Keratinocyte (primary cell): Measurements from ENCODE around the gene SQSTM1. TPM values are rescaled to one million over a fixed set of nuclear protein-coding genes. Genes with fewer than 3 reads are reported as not detected.

Experiments used
- DNase-seq: peaks from one replicate; pipeline ENCODE4 v3.0.0-alpha.2; 2011; ENCODE audit warnings: low read depth, missing footprints, low spot score
- FAIRE-seq: peaks from 2 replicates; lab custom pipeline; 2011; peaks lifted over from hg19 to GRCh38; lab: Jason Lieb, UNC
- H2AFZ ChIP-seq: 2 replicates; pipeline ENCODE4 v1.6.0; 2012; ENCODE audit warnings: low read length, control low read depth, inconsistent platforms; ENCODE audit not compliant: control insufficient read depth
- H3K27ac ChIP-seq: 2 replicates; pipeline ENCODE4 v1.5.1; 2011; ENCODE audit warnings: low read length; ENCODE audit not compliant: control insufficient read depth, insufficient read depth
- H3K27me3 ChIP-seq: 3 replicates; pipeline ENCODE4 v1.6.0; 2011; ENCODE audit warnings: low read length; ENCODE audit not compliant: control insufficient read depth, insufficient read depth; ENCODE audit errors: extremely low read depth
- H3K36me3 ChIP-seq, 2 experiments: 2 replicates in 1 of 2; 3 replicates in 1 of 2; pipeline ENCODE4 v1.5.1; 2011; ENCODE audit warnings: low read length in 2 of 2, mild to moderate bottlenecking in 1 of 2; ENCODE audit not compliant: control insufficient read depth in 2 of 2, insufficient read depth in 2 of 2; ENCODE audit errors: extremely low read depth in 1 of 2
- H3K4me1 ChIP-seq: 3 replicates; pipeline ENCODE4 v1.5.1; 2011; ENCODE audit warnings: low read length; ENCODE audit not compliant: control insufficient read depth, insufficient read depth; ENCODE audit errors: extremely low read depth
- H3K4me2 ChIP-seq: 3 replicates; pipeline ENCODE4 v1.6.0; 2011; ENCODE audit warnings: low read depth, low read length; ENCODE audit not compliant: control insufficient read depth, insufficient read depth; ENCODE audit errors: extremely low read depth
- H3K4me3 ChIP-seq, 3 experiments: fragments of 200-600 bp in 1 of 3; sonication (generic) in 1 of 3; 2 replicates in 2 of 3; 3 replicates in 1 of 3; pipeline ENCODE4 v1.5.1; 2011 to 2016; ENCODE audit warnings: low read length in 3 of 3, mild to moderate bottlenecking in 3 of 3, control low read depth in 2 of 3, inconsistent platforms in 1 of 3, low read depth in 1 of 3, mixed read lengths in 1 of 3, mixed run types in 1 of 3, moderate library complexity in 1 of 3; ENCODE audit not compliant: control insufficient read depth in 2 of 3, insufficient read depth in 2 of 3; ENCODE audit errors: extremely low read depth in 1 of 3
- H3K79me2 ChIP-seq: 2 replicates; pipeline ENCODE4 v1.6.0; 2012; ENCODE audit warnings: low read length; ENCODE audit not compliant: control insufficient read depth, insufficient read depth
- H3K9ac ChIP-seq: 3 replicates; pipeline ENCODE4 v1.6.0; 2011; ENCODE audit warnings: low read length; ENCODE audit not compliant: control insufficient read depth, insufficient read depth; ENCODE audit errors: extremely low read depth
- H3K9me1 ChIP-seq: 3 replicates; pipeline ENCODE4 v1.6.0; 2011; ENCODE audit warnings: low read length; ENCODE audit not compliant: control insufficient read depth, insufficient read depth; ENCODE audit errors: extremely low read depth
- H3K9me3 ChIP-seq: 2 replicates; pipeline ENCODE4 v1.5.1; 2012; ENCODE audit warnings: low read depth, low read length; ENCODE audit not compliant: control insufficient read depth
- H4K20me1 ChIP-seq: 3 replicates; pipeline ENCODE4 v1.6.0; 2011; ENCODE audit warnings: low read length; ENCODE audit not compliant: control insufficient read depth, insufficient read depth; ENCODE audit errors: extremely low read depth
- CTCF ChIP-seq, 3 experiments: IDR thresholded peaks in 1 of 3; conservative IDR thresholded peaks in 1 of 3; optimal IDR thresholded peaks in 1 of 3; 2 replicates in 2 of 3; 3 replicates in 1 of 3; pipeline versions ENCODE3 to v1.5.1; 2011; ENCODE audit warnings: low read length in 3 of 3, mild to moderate bottlenecking in 3 of 3, moderate library complexity in 2 of 3, control low read depth in 1 of 3, inconsistent platforms in 1 of 3; ENCODE audit not compliant: insufficient read depth in 2 of 3; ENCODE audit errors: extremely low read depth in 1 of 3
- EZH2 ChIP-seq: IDR thresholded peaks from one replicate; pipeline ENCODE4 v1.6.1; 2012; ENCODE audit warnings: inconsistent platforms, mild to moderate bottlenecking, low read length, moderate library complexity
- dilution Hi-C: fragments of 300-500 bp; cut with MboI; formaldehyde crosslinking; loops from one replicate; pipeline ENCODE4 v1.7.0; 2020; ENCODE audit warnings: low sequenced_read_pairs; ENCODE audit not compliant: extremely low pct_ligation_motif_present
- polyA minus RNA-seq, 3 experiments: library from RNA; depleted of rRNA, polyadenylated mRNA; stranded (reverse); fragments of >200 nt; gene quantifications; 1 replicate in 1 of 3; 2 replicates in 1 of 3; 3 replicates in 1 of 3; pipeline ENCODE4 v1.2.3, GENCODE V29; 2011
- polyA plus RNA-seq, 5 experiments: library from polyadenylated mRNA; depleted of rRNA in 3 of 5; stranded (reverse) in 3 of 5; stranded (forward) in 1 of 5; unstranded in 1 of 5; fragments of >200 nt; gene quantifications; 1 replicate in 1 of 5; 2 replicates in 3 of 5; 3 replicates in 1 of 5; pipeline versions ENCODE4 v1.2.1 to v1.2.3, GENCODE V29; 2011 to 2012; ENCODE audit warnings: missing spikeins in 2 of 5, low read depth in 1 of 5, low replicate concordance in 1 of 5

Gene SQSTM1
- polyA plus RNA-seq = 75.7 to 170 TPM (median 116 TPM) in 3 replicates
- 213 TPM for polyA plus RNA-seq (2011; ENCODE audit: low read depth)
- polyA plus RNA-seq (2011; cell fraction: cytosol; rRNA removed) = 114 and 159 TPM in 2 replicates
- polyA plus RNA-seq (2011; cell fraction: nucleus; rRNA removed) = 252 and 279 TPM in 2 replicates
- polyA plus RNA-seq (2012; ENCODE audit: low replicate concordance) = 242 and 584 TPM in 2 replicates
- 75.7 to 129 TPM (median 109 TPM) in 3 replicates for polyA minus RNA-seq
- 346 TPM for polyA minus RNA-seq (2011; cell fraction: cytosol; rRNA and poly(A)+ RNA removed)
- polyA minus RNA-seq (2011; cell fraction: nucleus; rRNA and poly(A)+ RNA removed) = 576 and 665 TPM in 2 replicates

- Histone ChIP-seq H3K9me3 (no peaks in the 10 kb centered on the region), H3K4me2 (peak within 1 kb of the TSS; percentile 88), H3K4me3 (peak within 1 kb of the TSS; percentile 66 to 84 (median 70)), H3K27me3 (no peaks in the 10 kb centered on the region), H3K9ac (peak within 1 kb of the TSS; percentile 93), H3K4me1 (peaks cover 32% of the 10 kb centered on the region), H3K9me1 (no peaks in the 10 kb centered on the region), H3K36me3 (peaks cover 24 to 26% of the 10 kb centered on the region in 2 experiments), H3K79me2 (peaks cover 23% of the 10 kb centered on the region), H3K27ac (peak within 1 kb of the TSS; percentile 87), H2AFZ (peak within 1 kb of the TSS; percentile 26), H4K20me1 (peaks cover 19% of the 10 kb centered on the region)
- DNase-seq (no peak), FAIRE-seq (no peak)
- dilution Hi-C loops = no loop called here
- TF ChIP-seq CTCF (optimal IDR thresholded peaks at IDR 0.05 in 1 of 3, IDR thresholded peaks at IDR 0.05 in 1 of 3, conservative IDR thresholded peaks at IDR 0.05 in 1 of 3; ENCODE audit: extremely low read depth in 1 of 3, insufficient read depth in 2 of 3, low read length in 3 of 3) (peak in 1 of 3 experiments; percentile 3), EZH2 (no peak)
Measured at GRCh38 chr5:179820483-179821297, at the start of gene SQSTM1. Gene SQSTM1 (plus strand): TSS chr5:179820905. CDS start chr5:179820937, 32 bp downstream.

- dilution Hi-C loops = no loop called here
Measured at GRCh38 chr5:179771311-179771895, 49.3 kb upstream of the SQSTM1 start.

More at GRCh38 chr5:179771311-179771895, 49.3 kb upstream of the SQSTM1 start:
- Histone ChIP-seq H3K9me1 (no peaks in the 10 kb centered on the region), H2AFZ (no peak overlapping the region), H3K4me2 (no peak overlapping the region), H4K20me1 (peaks cover 2% of the 10 kb centered on the region), H3K79me2 (peaks cover 3% of the 10 kb centered on the region), H3K4me1 (no peaks in the 10 kb centered on the region), H3K4me3 (no peak overlapping the region), H3K9me3 (no peaks in the 10 kb centered on the region), H3K9ac (no peak overlapping the region), H3K27me3 (no peaks in the 10 kb centered on the region), H3K36me3 (peaks cover 33 to 47% of the 10 kb centered on the region in 2 experiments), H3K27ac (no peak overlapping the region)
- TF ChIP-seq CTCF (optimal IDR thresholded peaks at IDR 0.05 in 1 of 3, IDR thresholded peaks at IDR 0.05 in 1 of 3, conservative IDR thresholded peaks at IDR 0.05 in 1 of 3; ENCODE audit: extremely low read depth in 1 of 3, insufficient read depth in 2 of 3, low read length in 3 of 3) = no peak
- no peak for TF ChIP-seq EZH2
- DNase-seq (no peak), FAIRE-seq (no peak)
